Testis (tissue), 3 donors: Measurements from ENCODE around the gene EPM2A. TPM values are rescaled to one million over a fixed set of nuclear protein-coding genes. Genes with fewer than 3 reads are reported as not detected.
A peak's percentile ranks its signal among the peaks of the same experiment; 100 is the strongest.
"Not testable (repeated sequence)": the region's sequence is repeated elsewhere in the genome, so short reads cannot be mapped to it uniquely, and the experiment has no call there.

Experiments
- DNase-seq: peaks from one replicate; pipeline ENCODE4 v3.0.0-alpha.2; 2019
- H3K27ac ChIP-seq, 2 donors: fragments of 200-600 bp; sonication (generic); one replicate each; pipeline ENCODE4 v1.5.1; 2019
- H3K27me3 ChIP-seq: fragments of 200-600 bp; sonication (generic); one replicate; pipeline ENCODE4 v1.5.1; 2019
- H3K36me3 ChIP-seq: fragments of 200-600 bp; sonication (generic); one replicate; pipeline ENCODE4 v1.5.1; 2017; ENCODE audit warnings: low read depth; ENCODE audit errors: missing control alignments
- H3K4me1 ChIP-seq: fragments of 200-600 bp; sonication (generic); one replicate; pipeline ENCODE4 v1.5.1; 2019
- H3K4me3 ChIP-seq, 2 donors: fragments of 200-600 bp; sonication (generic); one replicate each; pipeline ENCODE4 v1.5.1; 2017 to 2019
- H3K9me3 ChIP-seq: fragments of 200-600 bp; sonication (generic); one replicate; pipeline ENCODE4 v1.5.1; 2017
- POLR2A ChIP-seq: fragments of 450-650 bp; IDR thresholded peaks from one replicate; pipeline ENCODE4 v1.6.1; 2017; ENCODE audit warnings: antibody characterized with exemption, mild to moderate bottlenecking, moderate library complexity
- WGBS, 2 donors: methylation state at CpG; one replicate each; pipeline ENCODE4 v1.1.5; 2018; 5-methylcytosine and 5-hydroxymethylcytosine counted together
- intact Hi-C: fragments of 100-400 bp; cut with DNase I; formaldehyde crosslinking; loops from one replicate; pipeline ENCODE4 v1.15.1; 2023; ENCODE audit warnings: low total_unique reads
- polyA plus RNA-seq: library from polyadenylated mRNA; stranded (reverse); fragments of 350-450 nt; fragmentation: Illumina TruSeq; extraction: RNeasy Lipid Tissue Mini Kit (QIAGEN cat#74804); gene quantifications from one replicate; pipeline ENCODE4 v1.2.3, GENCODE V29; 2014; ENCODE audit warnings: low read depth, low replicate concordance; ENCODE audit not compliant: insufficient read depth
- total RNA-seq, 2 donors: library from RNA; depleted of rRNA; stranded (reverse); fragments of >200 nt; gene quantifications; one replicate each; pipeline ENCODE4 v1.2.3, GENCODE V29; 2016
- TF ChIP-seq, protein P1 (sequence below), 3 experiments: fragments of 450-650 bp in 2 of 3; fragments of 200-600 bp in 1 of 3; sonication (generic) in 1 of 3; IDR thresholded peaks; one replicate each; pipeline ENCODE4 v1.5.1; 2016 to 2019; ENCODE audit warnings: antibody characterized with exemption in 3 of 3, mild to moderate bottlenecking in 2 of 3, moderate library complexity in 1 of 3

EPM2A gene
- total and polyA plus RNA-seq, 3 donors from 2014 or later, result 20.8 to 29.2 (median 25.4) TPM

DNA sequence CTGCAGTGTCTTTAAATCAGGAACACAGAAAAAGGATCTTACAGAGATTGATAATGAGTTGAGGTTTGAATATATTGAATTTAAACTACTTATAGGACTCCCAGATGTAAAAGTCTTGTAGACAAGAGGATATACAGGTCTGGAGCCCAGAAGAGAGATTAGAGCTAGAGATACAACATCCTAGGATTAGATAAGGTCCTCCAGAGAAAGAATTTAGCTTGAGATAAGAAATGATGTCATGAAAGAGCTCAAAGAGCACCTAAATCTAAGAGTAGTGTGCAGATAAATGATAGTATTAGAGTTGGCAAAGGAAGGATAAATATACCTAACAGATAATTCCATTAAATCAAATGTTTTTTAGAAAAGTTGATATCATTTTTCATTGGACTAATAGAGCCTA is 23.9 kb downstream of the EPM2A start:
- TF ChIP-seq, protein P1, sequence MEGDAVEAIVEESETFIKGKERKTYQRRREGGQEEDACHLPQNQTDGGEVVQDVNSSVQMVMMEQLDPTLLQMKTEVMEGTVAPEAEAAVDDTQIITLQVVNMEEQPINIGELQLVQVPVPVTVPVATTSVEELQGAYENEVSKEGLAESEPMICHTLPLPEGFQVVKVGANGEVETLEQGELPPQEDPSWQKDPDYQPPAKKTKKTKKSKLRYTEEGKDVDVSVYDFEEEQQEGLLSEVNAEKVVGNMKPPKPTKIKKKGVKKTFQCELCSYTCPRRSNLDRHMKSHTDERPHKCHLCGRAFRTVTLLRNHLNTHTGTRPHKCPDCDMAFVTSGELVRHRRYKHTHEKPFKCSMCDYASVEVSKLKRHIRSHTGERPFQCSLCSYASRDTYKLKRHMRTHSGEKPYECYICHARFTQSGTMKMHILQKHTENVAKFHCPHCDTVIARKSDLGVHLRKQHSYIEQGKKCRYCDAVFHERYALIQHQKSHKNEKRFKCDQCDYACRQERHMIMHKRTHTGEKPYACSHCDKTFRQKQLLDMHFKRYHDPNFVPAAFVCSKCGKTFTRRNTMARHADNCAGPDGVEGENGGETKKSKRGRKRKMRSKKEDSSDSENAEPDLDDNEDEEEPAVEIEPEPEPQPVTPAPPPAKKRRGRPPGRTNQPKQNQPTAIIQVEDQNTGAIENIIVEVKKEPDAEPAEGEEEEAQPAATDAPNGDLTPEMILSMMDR (IDR thresholded peaks at IDR 0.05), result no peak
- no peak for TF ChIP-seq POLR2A
- intact Hi-C loops, result no loop called here
- H3K9me3 ChIP-seq, result no peaks in the 10 kb centered on the region
- no peak overlapping the region for H3K27ac ChIP-seq
- no peak overlapping the region for H3K4me3 ChIP-seq
- H3K4me1 ChIP-seq, result no peaks in the 10 kb centered on the region
- H3K36me3 ChIP-seq, result no peaks in the 10 kb centered on the region
- no peaks in the 10 kb centered on the region for H3K27me3 ChIP-seq
- no peak for DNase-seq

DNA sequence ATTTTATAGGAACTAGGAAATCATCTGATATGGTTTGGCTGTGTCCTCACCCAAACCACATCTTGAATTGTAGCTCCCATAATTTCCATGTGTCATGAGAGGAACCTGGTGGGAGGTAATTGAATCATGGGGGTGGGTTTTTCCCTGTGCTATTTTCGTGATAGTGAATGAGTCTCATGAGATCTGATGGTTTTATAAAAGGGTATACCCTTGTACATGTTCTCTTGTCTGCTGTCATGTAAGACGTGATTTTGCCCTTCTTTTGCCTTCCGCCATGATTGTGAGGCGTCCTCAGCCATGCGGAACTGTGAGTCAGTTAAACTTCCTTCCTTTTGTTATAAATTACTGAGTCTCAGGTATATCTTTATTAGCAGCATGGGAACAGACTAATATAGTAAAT is 27.9 kb downstream of the EPM2A start:
- H3K4me3 ChIP-seq, result no peak overlapping the region
- no peak for TF ChIP-seq POLR2A
- TF ChIP-seq, protein P1 (IDR thresholded peaks at IDR 0.05), result no peak
- DNase-seq, result no peak
- H3K4me1 ChIP-seq, result peaks cover 3% of the 10 kb centered on the region
- H3K27me3 ChIP-seq, result no peaks in the 10 kb centered on the region
- intact Hi-C loops, result no loop called here
- WGBS, 2 donors, result 96 to 97% methylated on average over 5 of the region's 5 CpGs
- H3K9me3 ChIP-seq, result no peaks in the 10 kb centered on the region
- no peak overlapping the region for H3K27ac ChIP-seq
- H3K36me3 ChIP-seq, result no peaks in the 10 kb centered on the region

DNA sequence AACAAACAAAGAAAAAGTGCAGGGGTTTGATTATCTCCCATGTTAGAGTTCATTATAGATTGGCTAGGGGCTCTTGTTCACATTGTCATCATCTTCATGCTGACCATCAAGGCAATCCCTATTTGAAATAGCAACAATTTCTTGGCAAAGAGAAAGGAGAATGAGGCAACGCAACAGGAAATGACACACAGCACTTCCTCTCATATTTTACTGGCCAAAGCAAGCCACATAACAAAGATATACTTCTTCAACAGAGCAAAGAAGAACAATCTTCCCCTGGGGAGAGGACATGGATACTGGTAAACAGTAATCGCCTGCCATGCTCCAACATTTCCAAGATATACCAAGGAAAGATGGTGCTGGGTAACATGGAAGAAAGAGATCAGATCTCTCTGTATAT is 29.8 kb downstream of the EPM2A start:
- intact Hi-C loops, result no loop called here
- Histone ChIP-seq H3K36me3 (no peaks in the 10 kb centered on the region), H3K27ac (no peak overlapping the region), H3K27me3 (no peaks in the 10 kb centered on the region), H3K4me1 (peaks cover 3% of the 10 kb centered on the region), H3K9me3 (no peaks in the 10 kb centered on the region), H3K4me3 (no peak overlapping the region)
- TF ChIP-seq POLR2A, result no peak
- TF ChIP-seq, protein P1 (IDR thresholded peaks at IDR 0.05), result no peak
- 85 to 88% methylated on average over 2 of the region's 2 CpGs for WGBS, 2 donors
- no peak for DNase-seq

DNA sequence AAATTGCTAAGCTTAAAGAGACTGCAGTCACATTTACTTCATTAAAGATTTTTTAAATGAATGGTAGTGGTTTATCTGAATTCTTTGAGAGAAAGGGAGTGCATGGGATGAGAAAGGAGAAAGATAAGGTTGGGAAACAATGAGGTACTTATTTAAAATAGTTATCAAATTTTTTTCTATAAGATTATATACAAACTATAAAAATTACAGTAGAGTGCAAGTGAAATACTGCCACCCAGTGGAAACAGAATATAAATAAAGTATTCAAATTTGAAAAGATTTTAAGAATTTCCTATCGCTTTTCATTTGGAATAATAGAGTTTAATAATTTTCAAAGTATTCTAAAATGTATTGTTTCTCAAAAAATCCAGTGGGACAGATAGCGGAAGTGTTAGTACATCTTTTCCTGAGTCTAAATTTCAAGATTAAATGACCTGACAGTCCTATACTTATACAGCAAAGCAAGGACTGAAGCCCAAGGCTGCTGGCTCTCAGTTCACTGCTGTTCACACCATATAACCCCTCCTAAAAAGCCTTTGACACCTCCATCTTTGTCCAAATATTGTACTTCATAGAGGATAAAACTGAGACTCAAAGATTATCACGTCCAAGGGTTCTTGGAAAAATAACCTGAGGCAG is 31.1 kb downstream of the EPM2A start:
- peaks cover 3% of the 10 kb centered on the region for H3K4me1 ChIP-seq
- WGBS, 2 donors, result 42 to 50% methylated on average over 3 of the region's 3 CpGs
- H3K36me3 ChIP-seq, result no peaks in the 10 kb centered on the region
- H3K9me3 ChIP-seq, result no peaks in the 10 kb centered on the region
- H3K27ac ChIP-seq, result no peak overlapping the region
- no peak overlapping the region for H3K4me3 ChIP-seq
- no peak for TF ChIP-seq POLR2A
- TF ChIP-seq, protein P1 (IDR thresholded peaks at IDR 0.05), result peak in 1 of 3 experiments; percentile 70
- no peaks in the 10 kb centered on the region for H3K27me3 ChIP-seq
- DNase-seq, result no peak
- intact Hi-C loops, result no loop called here

DNA sequence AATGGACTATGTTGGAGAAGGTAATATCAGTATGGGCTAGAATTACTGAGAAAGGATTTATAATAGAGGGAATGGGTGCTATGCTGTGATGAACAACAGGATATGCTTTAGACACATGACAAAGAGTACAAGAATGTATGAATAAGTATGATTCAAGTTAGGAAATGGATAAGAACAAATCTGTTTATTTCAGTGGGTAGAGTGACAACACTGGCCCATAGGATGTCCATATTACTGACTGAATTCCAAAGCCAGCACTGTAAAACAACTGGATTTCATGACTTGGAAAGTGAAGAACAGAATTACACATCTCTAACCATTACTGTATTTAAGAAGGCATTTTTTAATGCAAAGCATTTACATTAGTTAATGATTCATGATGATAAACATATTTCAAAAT is 35.9 kb downstream of the EPM2A start:
- DNase-seq, result no peak
- Histone ChIP-seq H3K36me3 (no peaks in the 10 kb centered on the region), H3K4me3 (no peak overlapping the region), H3K27ac (no peak overlapping the region), H3K9me3 (no peaks in the 10 kb centered on the region), H3K27me3 (no peaks in the 10 kb centered on the region), H3K4me1 (peaks cover 1% of the 10 kb centered on the region)
- intact Hi-C loops, result no loop called here
- TF ChIP-seq, protein P1 (IDR thresholded peaks at IDR 0.05), result no peak
- TF ChIP-seq POLR2A, result no peak

DNA sequence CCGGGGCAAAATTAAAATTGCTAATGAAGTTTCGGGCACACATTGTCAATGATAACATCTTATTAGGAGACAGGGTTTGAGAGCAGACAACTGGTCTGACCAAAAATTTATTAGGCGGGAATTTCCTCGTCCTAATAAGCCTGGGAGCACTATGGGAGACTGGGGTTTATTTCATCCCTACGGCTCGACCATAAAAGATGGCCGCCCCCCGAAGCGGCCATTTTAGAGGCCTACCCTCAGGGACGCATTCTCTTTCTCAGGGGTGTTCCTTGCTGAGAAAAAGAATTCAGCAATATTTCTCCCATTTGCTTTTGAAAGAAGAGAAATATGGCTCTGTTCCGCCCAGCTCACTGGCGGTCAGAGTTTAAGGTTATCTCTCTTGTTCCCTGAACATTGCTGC is 37.9 kb downstream of the EPM2A start:
- WGBS, 2 donors, result 96 to 98% methylated on average over 11 to 12 of the region's 12 CpGs
- H3K27ac ChIP-seq, H3K4me1 ChIP-seq, intact Hi-C loops, H3K36me3 ChIP-seq, DNase-seq, H3K9me3 ChIP-seq, H3K4me3 ChIP-seq, H3K27me3 ChIP-seq: not testable (repeated sequence)
